ENCODE data around the gene ZNF718. TPM values are rescaled to one million over a fixed set of nuclear protein-coding genes. Genes with fewer than 3 reads are reported as not detected.
"Not testable (repeated sequence)": the region's sequence is repeated elsewhere in the genome, so short reads cannot be mapped to it uniquely, and the experiment has no call there.

The ZNF718 gene
- total RNA-seq = 5.9 TPM
- long read RNA-seq, partial matches to known transcripts = 0 of 12 reads
- long read RNA-seq, other reads (novel, unspliced or antisense) = 7 of 12 reads

GRCh38 chr4:124275-125081 lies at the start of gene ZNF718:
ZNF718 (plus strand) TSS chr4:124501; CDS start chr4:124671, 170 bp downstream.
- peak; percentile 93 for DNase-seq
- no peak for TF ChIP-seq CTCF (IDR thresholded peaks at IDR 0.05; ENCODE audit: borderline replicate concordance)
- H3K9me3 ChIP-seq (replicated peaks) = peaks cover 23% of the 10 kb centered on the region
- no peaks in the 10 kb centered on the region for H3K27me3 ChIP-seq (ENCODE audit: low read depth)
- intact Hi-C loops (cut with micrococcal nuclease) = no loop called here
- H3K27ac ChIP-seq (replicated peaks) = peak within 1 kb of the TSS; percentile 95
- peaks cover 28% of the 10 kb centered on the region for H3K4me1 ChIP-seq
- peaks cover 27% of the 10 kb centered on the region for H3K36me3 ChIP-seq
- H3K4me3 ChIP-seq = peak within 1 kb of the TSS; percentile 83

- DNase-seq = no peak
- H3K9me3 ChIP-seq (replicated peaks) = peaks cover 100% of the 10 kb centered on the region
Observed at GRCh38 chr4:85951-86350, 38.4 kb upstream of the ZNF718 start.

GRCh38 chr4:86559-87324 lies 37.6 kb upstream of the ZNF718 start:
- intact Hi-C loops (cut with micrococcal nuclease); H3K4me3 ChIP-seq: not testable (repeated sequence)
- H3K36me3 ChIP-seq = peaks cover 99% of the 10 kb centered on the region

More at GRCh38 chr4:85951-86350, 38.4 kb upstream of the ZNF718 start:
- TF ChIP-seq CTCF (IDR thresholded peaks at IDR 0.05; ENCODE audit: borderline replicate concordance) = no peak
- no peaks in the 10 kb centered on the region for H3K27me3 ChIP-seq (ENCODE audit: low read depth)
- no peaks in the 10 kb centered on the region for H3K4me1 ChIP-seq
- intact Hi-C loops (cut with micrococcal nuclease) = no loop called here
- H3K36me3 ChIP-seq = peaks cover 100% of the 10 kb centered on the region
- H3K4me3 ChIP-seq = no peak overlapping the region
- H3K27ac ChIP-seq (replicated peaks) = no peak overlapping the region

GRCh38 chr4:98386-98785 lies 25.9 kb upstream of the ZNF718 start:
- peaks cover 100% of the 10 kb centered on the region for H3K9me3 ChIP-seq (replicated peaks)
- no peak for DNase-seq
- H3K4me3 ChIP-seq = no peak overlapping the region
- H3K27me3 ChIP-seq (ENCODE audit: low read depth) = no peaks in the 10 kb centered on the region
- no peaks in the 10 kb centered on the region for H3K4me1 ChIP-seq
- H3K27ac ChIP-seq (replicated peaks) = no peak overlapping the region
- peaks cover 44% of the 10 kb centered on the region for H3K36me3 ChIP-seq
- intact Hi-C loops (cut with micrococcal nuclease) = no loop called here
- TF ChIP-seq CTCF (IDR thresholded peaks at IDR 0.05; ENCODE audit: borderline replicate concordance) = no peak

More at GRCh38 chr4:86559-87324, 37.6 kb upstream of the ZNF718 start:
- H3K27me3 ChIP-seq (ENCODE audit: low read depth); H3K4me1 ChIP-seq; H3K27ac ChIP-seq (replicated peaks); DNase-seq: not testable (repeated sequence)
- peaks cover 100% of the 10 kb centered on the region for H3K9me3 ChIP-seq (replicated peaks)

GRCh38 chr4:99863-100262 lies 24.4 kb upstream of the ZNF718 start:
- Histone ChIP-seq H3K4me3 (no peak overlapping the region), H3K36me3 (peaks cover 35% of the 10 kb centered on the region), H3K27me3 (ENCODE audit: low read depth) (no peaks in the 10 kb centered on the region), H3K9me3 (replicated peaks) (peaks cover 99% of the 10 kb centered on the region), H3K27ac (replicated peaks) (no peak overlapping the region), H3K4me1 (no peaks in the 10 kb centered on the region)
- intact Hi-C loops (cut with micrococcal nuclease) = no loop called here
- no peak for TF ChIP-seq CTCF (IDR thresholded peaks at IDR 0.05; ENCODE audit: borderline replicate concordance)
- DNase-seq = no peak
